Glutamatergic neuron (in vitro differentiated cells): ENCODE results near the gene GAB2. TPM values are rescaled to one million over a fixed set of nuclear protein-coding genes. Genes with fewer than 3 reads are reported as not detected.

Experiments
- DNase-seq: peaks from one replicate; pipeline ENCODE4 v3.0.0; 2022
- H3K27ac Mint-ChIP-seq: one replicate; pipeline ENCODE4 v1.8.0; 2020; ENCODE audit warnings: mild to moderate bottlenecking, mixed read lengths, inconsistent platforms; ENCODE audit not compliant: unreplicated experiment
- H3K27me3 Mint-ChIP-seq: one replicate; pipeline ENCODE4 v1.8.0; 2020; ENCODE audit warnings: mild to moderate bottlenecking, moderate library complexity, mixed read lengths, inconsistent platforms; ENCODE audit not compliant: unreplicated experiment
- H3K36me3 Mint-ChIP-seq: one replicate; pipeline ENCODE4 v1.8.0; 2020; ENCODE audit warnings: mild to moderate bottlenecking, mixed read lengths, inconsistent platforms; ENCODE audit not compliant: unreplicated experiment
- H3K4me1 Mint-ChIP-seq: one replicate; pipeline ENCODE4 v1.8.0; 2020; ENCODE audit warnings: mild to moderate bottlenecking, low read depth, mixed read lengths, inconsistent platforms; ENCODE audit not compliant: unreplicated experiment
- H3K4me3 Mint-ChIP-seq: one replicate; pipeline ENCODE4 v1.8.0; 2020; ENCODE audit warnings: mild to moderate bottlenecking, mixed read lengths, inconsistent platforms; ENCODE audit not compliant: unreplicated experiment
- H3K9me3 Mint-ChIP-seq: one replicate; pipeline ENCODE4 v1.8.0; 2020; ENCODE audit warnings: mild to moderate bottlenecking, moderate library complexity, mixed read lengths, inconsistent platforms; ENCODE audit not compliant: unreplicated experiment
- CTCF ChIP-seq: fragments of 200-600 bp; sonication (generic); IDR thresholded peaks from one replicate; pipeline ENCODE4 v1.5.0; 2021; ENCODE audit not compliant: partially characterized antibody, unreplicated experiment
- total RNA-seq: library from RNA; stranded (reverse); fragmentation: NEBNext Ultra II Directional; extraction: Animal tissue kit (Norgen Biotek cat#: 25700); gene quantifications from one replicate; pipeline ENCODE4 v1.2.1, GENCODE V29; 2021; ENCODE audit not compliant: unreplicated experiment

The GAB2 gene
- total RNA-seq, 1 donor from 2014 or later: 87.9 TPM

GRCh38 chr11:78231962-78232501 lies 185.6 kb downstream of the GAB2 start:
- no peak for DNase-seq
- peaks cover 4% of the 10 kb centered on the region for H3K4me1 Mint-ChIP-seq
- peaks cover 6% of the 10 kb centered on the region for H3K36me3 Mint-ChIP-seq
- H3K4me3 Mint-ChIP-seq: no peak overlapping the region
- H3K27ac Mint-ChIP-seq: no peak overlapping the region
- no peak for TF ChIP-seq CTCF
- H3K9me3 Mint-ChIP-seq: peaks cover 16% of the 10 kb centered on the region
- H3K27me3 Mint-ChIP-seq: peaks cover 3% of the 10 kb centered on the region

GRCh38 chr11:78230161-78230877 lies 187.3 kb downstream of the GAB2 start:
- DNase-seq: no peak
- Mint-ChIP-seq H3K4me3 (no peak overlapping the region), H3K9me3 (peaks cover 12% of the 10 kb centered on the region), H3K27me3 (peaks cover 5% of the 10 kb centered on the region), H3K4me1 (peaks cover 4% of the 10 kb centered on the region), H3K27ac (no peak overlapping the region), H3K36me3 (peaks cover 5% of the 10 kb centered on the region)
- TF ChIP-seq CTCF: no peak

DNA sequence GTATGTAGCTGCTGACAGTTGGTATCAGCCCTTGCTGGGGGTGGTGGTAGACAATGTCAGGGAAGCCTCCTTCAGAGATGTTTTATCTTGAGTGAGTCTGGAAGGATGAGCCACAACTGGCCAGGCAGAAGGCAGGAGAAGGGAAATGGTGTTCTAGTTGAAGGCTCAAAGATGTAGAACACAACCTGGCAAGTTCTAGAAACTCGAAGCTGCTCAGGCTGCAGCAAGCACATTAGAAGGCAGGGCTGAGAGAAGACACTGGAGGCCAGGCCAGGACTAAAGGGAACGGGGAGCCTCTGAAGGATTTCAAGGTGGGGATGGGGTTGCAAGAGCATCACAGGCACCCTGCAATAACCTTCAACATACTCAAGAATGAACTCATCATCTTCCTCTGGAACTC lies 188.5 kb downstream of the GAB2 start:
- DNase-seq: no peak
- H3K36me3 Mint-ChIP-seq: peaks cover 13% of the 10 kb centered on the region
- no peak overlapping the region for H3K4me3 Mint-ChIP-seq
- H3K27me3 Mint-ChIP-seq: peaks cover 8% of the 10 kb centered on the region
- H3K4me1 Mint-ChIP-seq: peaks cover 4% of the 10 kb centered on the region
- peaks cover 13% of the 10 kb centered on the region for H3K9me3 Mint-ChIP-seq
- no peak for TF ChIP-seq CTCF
- H3K27ac Mint-ChIP-seq: peak overlapping the region; percentile 1

DNA sequence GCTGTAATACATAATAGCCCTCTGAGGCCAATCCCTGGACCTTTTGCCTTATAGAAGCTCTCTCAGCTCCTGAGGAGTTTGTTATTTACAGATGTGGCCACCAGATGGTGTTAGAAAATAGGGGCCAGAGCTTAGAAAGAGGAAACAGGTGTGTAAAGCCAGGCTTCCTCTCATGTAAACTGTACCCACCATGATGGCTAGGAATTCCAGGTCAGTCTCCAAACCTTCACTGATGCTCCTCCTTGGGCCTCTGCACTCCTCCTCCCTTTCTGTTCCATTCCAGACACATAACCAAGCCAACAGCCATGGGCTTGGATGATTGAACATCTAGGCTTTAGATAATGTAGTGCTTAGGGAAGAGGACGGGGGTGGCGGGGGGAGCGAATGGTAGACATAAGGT lies 189.2 kb downstream of the GAB2 start:
- H3K4me1 Mint-ChIP-seq: peaks cover 4% of the 10 kb centered on the region
- no peak for DNase-seq
- no peak overlapping the region for H3K4me3 Mint-ChIP-seq
- no peak overlapping the region for H3K27ac Mint-ChIP-seq
- peaks cover 9% of the 10 kb centered on the region for H3K9me3 Mint-ChIP-seq
- H3K36me3 Mint-ChIP-seq: peaks cover 16% of the 10 kb centered on the region
- H3K27me3 Mint-ChIP-seq: peaks cover 11% of the 10 kb centered on the region
- no peak for TF ChIP-seq CTCF

GRCh38 chr11:78227921-78228320 lies 189.7 kb downstream of the GAB2 start:
- H3K4me3 Mint-ChIP-seq: no peak overlapping the region
- no peak for TF ChIP-seq CTCF
- no peak overlapping the region for H3K27ac Mint-ChIP-seq
- H3K9me3 Mint-ChIP-seq: peaks cover 11% of the 10 kb centered on the region
- no peak for DNase-seq
- H3K36me3 Mint-ChIP-seq: peaks cover 19% of the 10 kb centered on the region
- H3K4me1 Mint-ChIP-seq: peaks cover 4% of the 10 kb centered on the region
- peaks cover 12% of the 10 kb centered on the region for H3K27me3 Mint-ChIP-seq
